GM21367 (cell line): Measurements from ENCODE around the gene EFCAB14.
"Not testable (repeated sequence)": the region's sequence is repeated elsewhere in the genome, so short reads cannot be mapped to it uniquely, and the experiment has no call there.

ENCODE experiments used
- ATAC-seq: cut with Tn5 transposase; IDR thresholded peaks from one replicate; pipeline ENCODE4 v1.9.1; 2021; ENCODE audit not compliant: unreplicated experiment

EFCAB14 gene

DNA sequence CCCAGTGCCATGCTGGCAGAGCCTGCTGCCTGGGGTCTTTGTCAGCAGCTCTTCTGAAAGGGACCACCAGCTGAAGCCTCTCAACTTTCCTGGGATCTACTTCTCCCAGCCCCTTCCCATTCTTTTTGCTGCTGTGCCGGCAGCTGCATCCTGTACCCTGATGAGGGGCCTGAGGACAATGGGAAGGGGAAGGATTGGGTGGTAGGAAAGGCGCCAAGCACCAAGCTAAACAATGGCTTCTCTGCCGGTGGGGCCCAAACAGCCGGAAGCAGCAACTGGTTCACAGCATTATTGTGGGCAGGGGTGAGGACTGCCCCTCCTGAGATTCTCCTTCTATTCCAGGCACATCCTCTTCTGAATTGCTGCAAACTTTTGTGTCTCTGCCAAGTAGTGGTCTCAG, 5.0 kb upstream of the EFCAB14 start:
- no peak for ATAC-seq

GRCh38 chr1:46721686-46722205, 2.8 kb upstream of the EFCAB14 start:
- ATAC-seq, result no peak

DNA sequence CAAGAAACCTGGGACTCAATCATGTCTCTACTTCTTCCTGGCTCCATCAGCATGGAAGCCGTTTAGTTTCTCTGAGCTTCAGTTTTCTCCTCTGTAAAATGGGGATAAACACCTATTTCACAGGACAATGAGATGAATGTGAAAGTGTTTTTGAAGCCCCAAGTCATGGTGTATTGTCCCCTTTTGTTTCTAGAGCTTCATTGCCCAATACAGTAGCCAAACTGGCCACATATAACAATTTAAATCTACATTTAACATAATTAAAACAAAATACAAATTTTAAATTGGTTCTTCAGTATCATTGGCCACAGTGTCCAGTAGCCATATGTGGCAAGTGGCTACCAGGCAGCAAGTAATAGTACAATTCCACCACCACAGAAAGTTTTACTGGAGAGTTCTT, 2.3 kb upstream of the EFCAB14 start:
- ATAC-seq, result no peak

GRCh38 chr1:46720319-46720718, 1.4 kb upstream of the EFCAB14 start:
- ATAC-seq, result not testable (repeated sequence)

GRCh38 chr1:46719689-46720088, 775 bp upstream of the EFCAB14 start:
- ATAC-seq, result no peak

- no peak for ATAC-seq
Observed at GRCh38 chr1:46718340-46718726, 581 bp downstream of the EFCAB14 start.

DNA sequence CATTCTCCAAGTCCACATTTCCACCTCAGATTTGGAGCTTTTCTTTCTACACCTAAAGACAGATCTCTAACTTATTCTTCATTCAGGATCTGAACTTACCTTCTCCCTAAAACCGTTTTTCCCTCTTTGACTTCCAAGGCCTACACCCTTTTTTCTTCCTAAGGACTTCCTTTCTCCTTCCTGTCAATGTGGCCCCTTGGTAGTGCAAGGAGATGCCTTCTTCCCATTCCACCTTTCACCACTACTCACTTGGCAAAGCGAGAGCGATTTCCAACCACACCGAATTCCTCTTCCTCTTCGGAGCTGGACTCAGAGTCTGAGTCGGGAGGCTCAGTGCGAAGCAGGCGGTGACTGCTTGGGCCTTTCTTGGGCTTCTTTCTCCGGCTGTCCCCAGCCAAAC, 1.3 kb downstream of the EFCAB14 start:
- ATAC-seq, result no peak

GRCh38 chr1:46714976-46715375, 3.9 kb downstream of the EFCAB14 start:
- no peak for ATAC-seq

DNA sequence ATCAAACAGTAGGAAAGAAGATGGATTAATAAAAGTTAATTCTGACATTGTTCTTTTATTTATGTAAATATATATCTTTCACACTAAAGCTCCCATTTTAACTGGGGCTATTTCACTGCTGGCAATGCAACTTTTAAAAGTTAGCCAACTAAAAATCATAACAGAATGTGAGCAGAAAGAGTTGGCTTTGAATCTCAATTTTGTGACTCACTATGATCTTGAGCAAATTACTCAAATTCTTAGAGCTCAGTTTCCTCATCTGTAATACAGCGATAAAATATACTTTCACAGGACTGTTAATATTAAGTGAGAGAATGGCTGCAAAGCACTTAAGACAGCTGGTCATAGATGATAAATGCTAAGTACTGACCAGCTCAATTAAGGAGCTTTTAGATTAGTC, 10.8 kb downstream of the EFCAB14 start:
- ATAC-seq, result no peak

DNA sequence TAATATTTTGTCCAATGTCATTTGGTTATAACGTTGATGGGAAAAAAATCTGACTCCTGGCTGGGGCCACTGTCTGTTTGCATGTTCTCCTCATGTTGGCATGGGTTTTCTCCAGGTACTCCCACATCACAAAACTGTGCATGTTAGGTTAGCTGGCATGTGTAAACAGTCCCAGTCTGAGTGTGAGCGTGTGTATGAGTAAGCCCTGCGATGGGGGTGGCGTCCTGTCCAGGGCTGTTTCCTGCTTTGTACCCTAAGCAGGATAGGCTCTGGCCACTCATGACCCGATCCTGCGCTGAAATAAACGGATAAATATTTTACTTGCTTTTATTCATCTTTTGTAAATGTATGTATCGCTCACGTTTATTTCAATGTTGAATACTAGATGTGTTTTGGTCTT, 13.5 kb downstream of the EFCAB14 start:
- no peak for ATAC-seq

DNA sequence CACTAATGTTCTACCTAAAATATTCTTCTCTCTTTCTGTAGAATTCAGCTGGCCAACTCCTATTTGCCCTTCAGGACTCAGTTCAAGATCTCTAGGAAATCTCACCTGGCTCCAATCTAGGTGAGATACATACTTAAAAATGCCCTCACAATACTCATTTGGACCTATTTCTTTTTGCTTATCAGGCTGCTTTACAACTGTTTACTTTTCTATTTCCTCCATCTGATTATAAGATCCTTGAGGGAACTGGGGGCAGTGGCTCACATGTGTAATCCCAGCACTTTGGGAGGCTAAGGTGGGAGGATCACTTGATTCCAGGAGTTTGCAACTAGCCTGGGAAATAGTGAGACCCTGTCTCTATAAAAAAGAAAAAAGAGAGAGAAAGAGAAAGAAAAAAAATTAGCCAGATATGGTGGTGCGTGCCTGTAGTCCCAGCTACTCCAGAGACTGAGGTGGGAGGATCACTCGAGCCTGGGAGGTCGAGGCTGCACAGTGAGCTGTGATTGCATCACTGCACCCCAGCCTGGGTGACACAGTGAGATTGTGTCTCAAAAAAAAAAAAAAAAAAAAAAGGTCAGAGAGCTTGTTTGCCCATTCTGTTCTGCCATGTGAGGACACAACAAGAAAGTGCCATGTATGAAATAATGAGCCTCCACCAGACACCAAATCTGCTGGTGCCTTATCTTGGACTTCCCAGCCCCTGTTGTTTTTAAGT, 14.8 kb downstream of the EFCAB14 start:
- no peak for ATAC-seq

DNA sequence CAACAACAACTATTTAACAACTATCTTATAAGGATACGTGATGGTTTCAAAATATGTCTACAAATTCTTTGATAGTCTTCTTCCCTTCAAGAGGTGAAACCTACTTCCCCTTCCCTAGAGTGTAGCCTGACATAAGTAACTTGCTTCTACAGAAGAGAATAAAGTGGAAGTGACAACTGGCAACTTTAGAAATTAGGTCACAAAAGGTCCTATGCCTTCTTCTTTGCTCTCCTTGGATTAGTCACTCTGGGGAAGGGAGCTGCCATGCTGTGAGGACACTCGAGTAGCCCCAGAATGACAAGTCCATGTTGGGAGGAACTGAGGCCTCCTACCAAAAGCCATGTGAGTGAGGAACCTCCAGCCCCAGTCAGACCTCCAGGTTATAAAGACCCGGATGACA, 19.2 kb downstream of the EFCAB14 start:
- no peak for ATAC-seq

DNA sequence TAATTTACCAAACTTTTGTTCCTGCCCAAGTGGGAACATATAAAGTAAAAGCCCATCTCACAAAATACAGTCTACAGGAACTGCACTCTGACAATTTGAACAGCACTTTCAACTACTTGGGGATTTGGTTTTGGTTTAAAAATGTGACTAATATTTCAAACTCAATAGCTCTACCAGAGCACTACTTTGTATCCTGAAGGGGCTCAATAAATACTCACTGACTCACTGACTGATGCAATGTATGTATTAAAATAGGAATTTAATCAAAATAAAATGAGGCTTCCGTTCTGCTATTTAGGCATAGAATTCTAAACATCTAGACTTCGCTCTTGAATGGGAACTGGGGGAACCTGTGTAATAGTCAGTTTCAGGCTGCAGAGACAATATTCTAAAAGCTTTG, 21.9 kb downstream of the EFCAB14 start:
- ATAC-seq, result no peak

DNA sequence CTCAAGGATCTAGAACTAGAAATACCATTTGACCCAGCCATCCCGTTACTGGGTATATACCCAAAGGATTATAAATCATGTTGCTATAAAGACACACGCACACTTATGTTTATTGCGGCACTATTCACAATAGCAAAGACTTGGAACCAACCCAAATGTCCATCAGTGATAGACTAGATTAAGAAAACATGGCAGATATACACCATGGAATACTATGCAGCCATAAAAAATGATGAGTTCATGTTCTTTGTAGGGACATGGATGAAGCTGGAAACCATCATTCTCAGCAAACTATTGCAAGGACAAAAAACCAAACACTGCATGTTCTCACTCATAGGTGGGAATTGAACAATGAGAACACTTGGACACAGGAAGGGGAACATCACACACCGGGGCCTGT, 24.2 kb downstream of the EFCAB14 start:
- ATAC-seq, result not testable (repeated sequence)

DNA sequence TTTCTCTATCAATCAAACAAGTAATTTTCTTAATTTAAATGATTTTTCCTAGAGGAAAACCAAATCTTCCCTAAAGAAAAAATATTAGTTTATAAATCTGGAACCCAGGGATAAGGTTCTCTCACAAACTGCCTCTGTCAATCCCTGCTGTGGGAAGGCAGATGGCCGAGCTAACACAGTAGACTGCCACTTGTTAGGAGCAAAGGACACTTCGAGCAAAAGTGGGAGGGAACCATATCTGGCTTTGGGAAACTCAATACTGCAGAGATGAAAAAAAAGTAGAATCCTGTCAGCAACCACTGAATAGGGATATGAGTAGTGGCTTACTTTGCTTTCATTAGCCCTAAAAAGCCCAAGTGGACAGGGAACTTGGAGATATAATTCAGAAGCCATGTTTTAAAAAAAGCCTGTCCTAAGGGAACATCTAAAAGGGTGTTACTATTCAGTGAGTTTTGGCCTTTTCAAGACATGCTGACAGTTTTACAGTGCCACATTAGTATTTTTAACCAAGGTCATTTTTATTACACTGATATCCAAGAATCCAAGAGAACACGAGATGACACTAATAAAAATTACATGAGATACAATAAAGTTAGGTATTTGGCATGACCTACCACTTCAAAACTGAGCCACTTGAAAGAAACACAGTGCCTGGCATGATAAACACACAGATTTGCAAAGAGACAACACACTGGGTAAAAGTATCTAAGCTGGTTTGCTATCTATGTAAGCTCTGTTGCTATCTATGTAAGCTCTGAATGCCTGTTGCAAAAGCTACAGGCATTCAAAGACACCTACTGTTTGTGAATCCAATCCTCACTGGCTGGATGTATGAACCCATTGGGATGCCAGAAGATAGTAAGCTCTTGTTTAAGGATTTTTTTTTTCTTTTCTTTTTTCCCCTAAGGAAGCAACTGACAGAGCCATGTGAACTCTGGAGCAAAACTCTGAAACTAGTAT, 25.8 kb downstream of the EFCAB14 start:
- no peak for ATAC-seq

- no peak for ATAC-seq
Observed at GRCh38 chr1:46691997-46692790, 26.7 kb downstream of the EFCAB14 start.

DNA sequence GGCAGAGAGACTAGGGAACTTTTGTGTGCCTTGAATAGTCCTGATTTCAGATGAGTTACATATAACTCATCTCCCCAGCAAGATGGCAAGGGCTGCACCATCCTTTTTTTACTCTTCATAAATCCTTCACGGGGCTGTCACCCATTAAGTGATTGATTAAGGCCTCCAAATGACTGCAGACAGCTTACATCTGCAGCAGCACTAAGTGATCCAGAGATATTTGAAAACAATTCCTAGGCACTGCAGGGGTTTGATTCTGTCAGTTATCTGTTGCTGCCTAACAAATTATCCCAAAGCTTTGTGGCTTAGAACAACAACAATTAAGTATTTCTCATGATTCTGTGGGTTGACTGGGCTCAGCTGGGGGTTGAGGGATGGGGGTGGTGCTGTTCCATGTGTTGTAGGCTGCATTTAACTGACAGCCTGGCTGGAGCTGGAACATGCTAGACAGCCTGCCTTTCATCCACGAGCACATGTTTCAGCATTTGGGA, 27.9 kb downstream of the EFCAB14 start:
- no peak for ATAC-seq

GRCh38 chr1:46689897-46690296, 29.0 kb downstream of the EFCAB14 start:
- no peak for ATAC-seq

DNA sequence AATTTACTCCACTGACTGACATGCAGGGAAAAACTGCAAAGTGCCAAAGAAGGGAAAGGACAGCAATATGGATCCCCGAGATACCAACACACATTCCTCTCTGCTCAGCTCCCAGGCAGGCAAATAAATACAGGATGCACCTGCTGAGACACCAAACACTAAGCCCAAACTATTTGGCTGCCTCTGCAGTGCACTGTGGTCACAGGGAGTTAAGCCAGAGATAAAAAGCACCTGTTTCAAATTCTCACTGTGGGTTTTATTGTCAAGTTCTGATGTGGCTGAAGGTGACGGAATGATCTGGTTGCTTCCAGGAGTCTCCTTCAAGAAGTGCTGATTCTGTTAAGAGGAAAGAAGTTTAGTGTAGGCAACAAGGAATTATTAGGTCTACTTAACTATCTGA, 29.6 kb downstream of the EFCAB14 start:
- no peak for ATAC-seq

GRCh38 chr1:46687921-46688509, 30.9 kb downstream of the EFCAB14 start:
- ATAC-seq, result no peak
